B cell (primary cell): ENCODE measurements around the gene GRK5.

Experiments
- CTCF ChIP-seq: fragments of 200-600 bp; IDR thresholded peaks from one replicate; pipeline ENCODE4 v1.8.0; 2022; ENCODE audit warnings: antibody characterized with exemption, mild to moderate bottlenecking
- EZH2 ChIP-seq: IDR thresholded peaks from 2 replicates; pipeline ENCODE4 v1.6.1; 2012; ENCODE audit warnings: borderline replicate concordance, low read depth, mild to moderate bottlenecking, moderate library complexity, low read length; ENCODE audit not compliant: insufficient read depth, poor library complexity, severe bottlenecking

- TF ChIP-seq CTCF (no peak), EZH2 (no peak)
Measured at GRCh38 chr10:119505131-119505551, 297.8 kb downstream of the GRK5 start.
